C4-2B (cell line): ENCODE results near the gene RPP30.

Experiments
- H3K27ac ChIP-seq: fragments of 450-650 bp; 2 replicates; pipeline ENCODE4 v1.5.1; 2017
- ZFX ChIP-seq: fragments of 450-650 bp; IDR thresholded peaks from 2 replicates; pipeline ENCODE4 v1.6.1; 2017
- TF ChIP-seq, protein P1 (sequence below): fragments of 450-650 bp; conservative IDR thresholded peaks from 2 replicates; pipeline ENCODE4 v1.5.1; 2017; ENCODE audit warnings: mild to moderate bottlenecking

RPP30 gene

DNA sequence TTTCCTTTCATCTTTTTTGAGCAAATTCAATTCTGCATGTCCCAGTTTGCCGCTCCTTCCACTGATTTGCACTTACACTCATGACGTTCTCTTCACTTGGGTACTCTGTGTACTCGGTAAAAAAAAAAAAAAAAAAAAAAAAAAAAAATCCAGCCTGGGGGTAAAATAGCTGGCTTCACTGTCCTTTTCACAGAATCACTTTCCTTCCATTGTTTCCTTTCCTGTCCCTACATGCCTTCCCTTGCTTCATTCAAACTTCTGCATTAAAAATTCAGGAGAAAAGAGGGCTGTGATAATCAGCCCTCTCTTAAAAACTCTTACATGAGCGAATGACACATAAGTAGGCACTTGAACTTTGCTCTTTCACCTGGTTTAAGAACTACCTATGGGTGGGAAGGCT, 40.4 kb downstream of the RPP30 start:
- no peak for TF ChIP-seq ZFX
- TF ChIP-seq, protein P1, sequence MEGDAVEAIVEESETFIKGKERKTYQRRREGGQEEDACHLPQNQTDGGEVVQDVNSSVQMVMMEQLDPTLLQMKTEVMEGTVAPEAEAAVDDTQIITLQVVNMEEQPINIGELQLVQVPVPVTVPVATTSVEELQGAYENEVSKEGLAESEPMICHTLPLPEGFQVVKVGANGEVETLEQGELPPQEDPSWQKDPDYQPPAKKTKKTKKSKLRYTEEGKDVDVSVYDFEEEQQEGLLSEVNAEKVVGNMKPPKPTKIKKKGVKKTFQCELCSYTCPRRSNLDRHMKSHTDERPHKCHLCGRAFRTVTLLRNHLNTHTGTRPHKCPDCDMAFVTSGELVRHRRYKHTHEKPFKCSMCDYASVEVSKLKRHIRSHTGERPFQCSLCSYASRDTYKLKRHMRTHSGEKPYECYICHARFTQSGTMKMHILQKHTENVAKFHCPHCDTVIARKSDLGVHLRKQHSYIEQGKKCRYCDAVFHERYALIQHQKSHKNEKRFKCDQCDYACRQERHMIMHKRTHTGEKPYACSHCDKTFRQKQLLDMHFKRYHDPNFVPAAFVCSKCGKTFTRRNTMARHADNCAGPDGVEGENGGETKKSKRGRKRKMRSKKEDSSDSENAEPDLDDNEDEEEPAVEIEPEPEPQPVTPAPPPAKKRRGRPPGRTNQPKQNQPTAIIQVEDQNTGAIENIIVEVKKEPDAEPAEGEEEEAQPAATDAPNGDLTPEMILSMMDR = no peak
- no peak overlapping the region for H3K27ac ChIP-seq

DNA sequence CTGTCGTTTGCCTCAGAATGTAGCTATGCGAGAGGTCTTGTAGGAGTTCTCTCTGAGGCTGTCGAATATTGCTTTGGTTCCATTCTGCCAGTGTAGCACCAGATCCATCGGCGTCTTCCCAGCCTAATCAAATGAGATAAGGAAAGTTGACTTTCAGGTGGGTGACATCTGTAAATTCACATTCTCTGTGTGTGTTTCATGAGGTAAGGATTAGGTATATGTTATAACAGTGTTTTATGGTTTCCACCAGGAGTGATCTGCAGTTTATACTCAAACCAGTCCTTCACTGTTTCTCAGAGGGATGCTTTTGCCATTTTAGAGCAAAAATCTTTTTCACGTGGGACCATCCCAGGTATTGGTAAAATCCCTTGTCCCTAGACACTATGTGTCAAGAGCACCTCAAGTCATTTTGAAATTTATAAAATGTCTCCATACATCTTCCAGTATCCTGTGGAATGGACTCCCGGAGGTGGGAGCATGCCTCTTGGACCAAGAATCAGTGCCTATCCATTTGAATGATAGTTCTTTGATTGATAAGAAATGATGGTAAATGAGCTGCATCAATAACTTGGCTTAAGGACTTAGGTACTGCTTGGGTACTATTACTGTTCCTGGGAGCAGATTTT, 41.2 kb downstream of the RPP30 start:
- TF ChIP-seq, protein P1 = no peak
- no peak for TF ChIP-seq ZFX
- H3K27ac ChIP-seq = no peak overlapping the region

DNA sequence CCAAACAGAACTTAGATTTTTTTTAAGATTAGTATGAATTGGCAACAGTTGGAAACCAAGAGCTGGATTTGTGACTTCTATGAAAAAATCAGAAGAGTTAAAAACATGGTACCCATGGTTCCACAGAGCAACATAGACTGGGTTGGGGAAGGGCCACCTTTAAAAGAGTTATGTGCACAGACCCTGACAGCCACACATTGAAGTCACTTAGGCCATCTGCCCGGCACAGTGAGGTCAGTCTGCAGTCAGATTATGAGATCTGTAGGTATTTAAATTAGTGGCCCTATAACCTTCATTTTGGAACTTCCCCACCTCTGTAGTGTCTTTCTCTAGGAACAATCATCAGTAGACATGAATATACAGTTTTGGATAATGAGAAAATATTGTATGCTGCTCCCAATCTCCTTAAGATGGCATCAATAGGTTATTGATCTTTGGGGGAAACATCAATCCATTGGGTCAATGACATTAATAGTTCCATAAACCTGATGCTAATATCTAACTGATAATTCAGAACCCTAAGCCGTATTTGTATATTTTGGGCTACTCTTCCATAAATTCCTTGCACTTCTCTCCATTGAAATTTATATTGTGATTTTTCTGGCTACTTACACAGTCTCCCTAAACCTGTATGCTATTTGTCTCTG, 42.1 kb downstream of the RPP30 start:
- TF ChIP-seq ZFX = no peak
- TF ChIP-seq, protein P1 = no peak
- H3K27ac ChIP-seq = no peak overlapping the region

DNA sequence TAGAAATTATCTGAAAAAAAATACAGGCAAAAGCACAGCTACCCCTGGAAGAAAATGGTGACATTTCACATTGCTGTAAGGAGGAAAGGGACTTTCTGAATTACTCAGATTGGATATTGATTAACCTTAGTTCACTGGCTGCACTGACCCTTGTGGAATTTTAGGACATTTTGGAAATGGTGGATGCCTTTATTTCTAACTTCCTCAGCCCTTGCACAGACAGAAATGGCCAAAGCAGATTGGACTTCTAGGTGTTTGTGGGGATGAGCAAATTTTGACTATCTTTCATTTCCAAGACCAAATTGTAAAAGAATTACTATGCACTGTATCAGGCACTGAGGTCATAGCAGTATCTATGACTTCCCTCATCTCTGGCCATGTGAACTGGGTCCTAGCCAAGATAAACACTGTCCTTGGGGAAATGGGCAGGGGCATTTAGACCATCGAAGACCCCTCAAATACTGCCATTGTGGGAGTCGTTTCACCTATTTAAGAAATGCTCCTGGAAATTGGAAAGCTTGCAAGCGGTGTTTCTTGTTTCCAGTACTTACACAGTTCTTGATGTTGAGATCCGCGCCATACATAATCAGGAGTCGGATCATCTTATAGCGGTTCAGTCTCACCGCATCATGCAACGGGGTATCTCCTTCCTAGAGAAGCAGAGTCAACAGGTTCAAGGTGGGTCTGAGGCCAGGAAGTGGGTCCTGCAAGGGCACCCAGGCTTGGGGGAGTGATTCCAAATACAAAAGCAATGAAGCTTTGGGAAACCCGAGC, 43.4 kb downstream of the RPP30 start:
- TF ChIP-seq ZFX = no peak
- TF ChIP-seq, protein P1 = no peak
- H3K27ac ChIP-seq = no peak overlapping the region

DNA sequence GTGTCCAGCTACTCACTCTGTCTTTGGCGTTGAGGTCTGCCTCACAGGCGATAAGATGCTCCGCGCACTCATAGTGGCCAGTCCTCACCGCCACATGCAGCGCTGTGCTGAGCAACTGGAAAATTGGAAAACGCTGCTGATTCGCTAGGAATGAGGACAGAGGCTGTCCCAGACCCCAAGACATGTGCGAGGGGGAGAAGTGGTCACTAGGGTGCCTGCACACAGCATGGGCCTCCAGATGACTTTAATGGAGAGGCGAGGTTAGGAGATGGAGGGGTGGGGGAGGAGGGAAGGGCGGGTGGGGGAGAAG, 43.9 kb downstream of the RPP30 start:
- no peak for TF ChIP-seq ZFX
- TF ChIP-seq, protein P1 = no peak
- H3K27ac ChIP-seq = no peak overlapping the region

DNA sequence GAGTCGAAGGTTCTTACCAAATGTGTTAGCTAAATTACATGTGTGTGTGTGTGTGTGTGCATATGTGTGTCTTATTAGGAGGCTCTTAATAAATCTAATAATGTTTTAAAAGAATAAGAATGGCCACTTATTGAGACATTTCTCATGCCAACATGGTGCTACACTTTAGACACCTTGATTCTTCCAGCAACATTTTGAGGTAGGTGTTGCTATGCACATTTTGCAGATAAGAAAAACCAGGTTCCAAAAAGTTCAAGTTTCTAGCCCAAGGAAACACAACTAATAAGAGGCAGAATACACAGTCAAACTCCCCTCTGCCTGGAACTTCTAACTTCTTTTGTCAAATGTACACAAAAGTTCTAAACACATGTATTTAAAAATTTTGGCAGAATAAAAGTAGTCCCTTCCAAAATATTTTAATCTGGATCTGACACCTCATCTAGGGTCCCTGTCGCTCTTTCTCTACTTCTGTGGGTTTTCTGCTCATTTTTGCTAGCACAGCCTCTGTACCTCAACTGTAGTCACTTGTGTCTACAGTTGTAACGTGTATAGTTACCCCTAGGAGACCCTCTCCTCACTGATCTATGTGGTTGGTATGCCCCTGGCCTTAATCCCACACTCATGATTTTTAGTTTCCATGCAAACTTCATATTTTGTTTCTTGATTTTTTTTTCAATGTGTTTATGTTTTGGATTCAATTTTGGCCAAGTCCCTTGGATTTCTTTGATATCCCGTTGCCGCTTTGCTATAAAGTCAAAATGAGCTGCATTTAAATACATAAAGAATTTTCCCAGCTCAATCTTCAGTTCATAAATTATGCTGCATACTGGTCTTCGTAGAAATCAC, 44.8 kb downstream of the RPP30 start:
- no peak overlapping the region; the same call in 1 of the 2 replicates for H3K27ac ChIP-seq
- TF ChIP-seq, protein P1 = no peak
- TF ChIP-seq ZFX = no peak
